Progenitor cell of endocrine pancreas (in vitro differentiated cells): Measurements from ENCODE around the gene LENG8. TPM values are rescaled to one million over a fixed set of nuclear protein-coding genes. Genes with fewer than 3 reads are reported as not detected.

ENCODE experiments used
- DNase-seq: peaks from one replicate; pipeline ENCODE4 v3.0.0; 2021; ENCODE audit warnings: low spot score; ENCODE audit not compliant: unreplicated experiment
- H3K27ac Mint-ChIP-seq: 2 replicates; pipeline ENCODE4 v1.8.0; 2021; ENCODE audit warnings: mild to moderate bottlenecking, moderate library complexity, mixed read lengths
- H3K27me3 Mint-ChIP-seq: 2 replicates; pipeline ENCODE4 v1.8.0; 2021; ENCODE audit warnings: mixed read lengths
- H3K36me3 Mint-ChIP-seq: 2 replicates; pipeline ENCODE4 v1.8.0; 2022; ENCODE audit warnings: mixed read lengths; ENCODE audit not compliant: insufficient read depth
- H3K4me1 Mint-ChIP-seq: 2 replicates; pipeline ENCODE4 v1.8.0; 2021; ENCODE audit warnings: low read depth, mixed read lengths
- H3K4me3 Mint-ChIP-seq: 2 replicates; pipeline ENCODE4 v1.8.0; 2021; ENCODE audit warnings: low read depth, mild to moderate bottlenecking, moderate library complexity, mixed read lengths
- H3K9me3 Mint-ChIP-seq: 2 replicates; pipeline ENCODE4 v1.8.0; 2021; ENCODE audit warnings: low read depth, mixed read lengths
- total RNA-seq: library from RNA; stranded (reverse); gene quantifications from 2 replicates; pipeline ENCODE4 v1.2.1, GENCODE V29; 2021
- TF ChIP-seq, protein P1 (sequence below): fragments of 200-600 bp; sonication (generic); IDR thresholded peaks from one replicate; pipeline ENCODE4 v1.5.0; 2021; ENCODE audit warnings: antibody characterized with exemption, mild to moderate bottlenecking; ENCODE audit not compliant: unreplicated experiment

The LENG8 gene
- total RNA-seq, 1 donor from 2014 or later = 210 TPM

DNA sequence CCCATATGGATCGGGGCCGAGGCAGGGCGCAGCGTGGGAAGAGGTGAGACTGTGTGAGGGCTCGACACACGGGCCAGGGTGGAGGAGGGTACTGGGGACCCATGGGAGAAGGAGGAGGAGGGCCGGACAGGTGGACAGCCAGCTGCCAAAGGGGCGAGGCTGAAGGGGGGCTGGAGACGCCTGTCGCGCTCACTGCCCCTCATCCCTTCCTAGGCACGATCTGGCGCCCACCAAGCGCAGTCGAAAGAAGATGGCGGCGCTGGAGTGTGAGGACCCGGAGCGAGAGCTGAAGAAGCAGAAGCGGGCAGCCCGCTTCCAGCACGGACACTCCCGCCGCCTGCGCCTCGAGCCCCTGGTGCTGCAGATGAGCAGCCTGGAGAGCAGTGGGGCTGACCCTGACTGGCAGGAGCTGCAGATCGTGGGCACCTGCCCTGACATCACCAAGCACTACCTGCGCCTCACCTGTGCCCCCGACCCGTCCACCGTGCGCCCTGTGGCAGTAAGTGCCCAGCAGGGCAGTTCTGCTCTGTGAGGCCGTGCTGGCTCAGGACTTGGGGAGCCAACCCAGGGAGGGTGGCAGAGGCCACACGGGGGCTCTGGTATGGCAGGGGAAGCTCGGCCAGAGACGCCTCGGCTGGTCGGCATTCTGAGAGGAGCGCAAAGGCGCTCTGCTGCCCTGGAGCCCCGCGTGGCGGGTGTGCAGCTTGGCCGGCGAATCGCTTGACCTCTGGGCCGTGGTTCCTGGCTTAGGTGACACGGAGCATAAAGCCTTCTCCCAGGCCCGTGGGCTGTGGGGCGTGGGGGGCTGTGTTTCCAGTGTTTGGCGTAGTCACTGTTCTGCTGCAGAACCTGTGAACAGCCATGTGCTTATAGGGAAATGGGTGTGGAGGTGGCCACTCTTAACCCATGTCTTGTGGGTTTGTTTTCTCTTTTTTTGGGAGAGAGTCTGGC, 7.7 kb downstream of the LENG8 start:
- H3K9me3 Mint-ChIP-seq = no peaks in the 10 kb centered on the region
- no peak overlapping the region for H3K27ac Mint-ChIP-seq
- H3K36me3 Mint-ChIP-seq = peaks cover 23% of the 10 kb centered on the region
- TF ChIP-seq, protein P1, sequence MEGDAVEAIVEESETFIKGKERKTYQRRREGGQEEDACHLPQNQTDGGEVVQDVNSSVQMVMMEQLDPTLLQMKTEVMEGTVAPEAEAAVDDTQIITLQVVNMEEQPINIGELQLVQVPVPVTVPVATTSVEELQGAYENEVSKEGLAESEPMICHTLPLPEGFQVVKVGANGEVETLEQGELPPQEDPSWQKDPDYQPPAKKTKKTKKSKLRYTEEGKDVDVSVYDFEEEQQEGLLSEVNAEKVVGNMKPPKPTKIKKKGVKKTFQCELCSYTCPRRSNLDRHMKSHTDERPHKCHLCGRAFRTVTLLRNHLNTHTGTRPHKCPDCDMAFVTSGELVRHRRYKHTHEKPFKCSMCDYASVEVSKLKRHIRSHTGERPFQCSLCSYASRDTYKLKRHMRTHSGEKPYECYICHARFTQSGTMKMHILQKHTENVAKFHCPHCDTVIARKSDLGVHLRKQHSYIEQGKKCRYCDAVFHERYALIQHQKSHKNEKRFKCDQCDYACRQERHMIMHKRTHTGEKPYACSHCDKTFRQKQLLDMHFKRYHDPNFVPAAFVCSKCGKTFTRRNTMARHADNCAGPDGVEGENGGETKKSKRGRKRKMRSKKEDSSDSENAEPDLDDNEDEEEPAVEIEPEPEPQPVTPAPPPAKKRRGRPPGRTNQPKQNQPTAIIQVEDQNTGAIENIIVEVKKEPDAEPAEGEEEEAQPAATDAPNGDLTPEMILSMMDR = no peak
- no peak overlapping the region for H3K4me3 Mint-ChIP-seq
- H3K27me3 Mint-ChIP-seq = no peaks in the 10 kb centered on the region
- DNase-seq = no peak
- no peaks in the 10 kb centered on the region for H3K4me1 Mint-ChIP-seq

DNA sequence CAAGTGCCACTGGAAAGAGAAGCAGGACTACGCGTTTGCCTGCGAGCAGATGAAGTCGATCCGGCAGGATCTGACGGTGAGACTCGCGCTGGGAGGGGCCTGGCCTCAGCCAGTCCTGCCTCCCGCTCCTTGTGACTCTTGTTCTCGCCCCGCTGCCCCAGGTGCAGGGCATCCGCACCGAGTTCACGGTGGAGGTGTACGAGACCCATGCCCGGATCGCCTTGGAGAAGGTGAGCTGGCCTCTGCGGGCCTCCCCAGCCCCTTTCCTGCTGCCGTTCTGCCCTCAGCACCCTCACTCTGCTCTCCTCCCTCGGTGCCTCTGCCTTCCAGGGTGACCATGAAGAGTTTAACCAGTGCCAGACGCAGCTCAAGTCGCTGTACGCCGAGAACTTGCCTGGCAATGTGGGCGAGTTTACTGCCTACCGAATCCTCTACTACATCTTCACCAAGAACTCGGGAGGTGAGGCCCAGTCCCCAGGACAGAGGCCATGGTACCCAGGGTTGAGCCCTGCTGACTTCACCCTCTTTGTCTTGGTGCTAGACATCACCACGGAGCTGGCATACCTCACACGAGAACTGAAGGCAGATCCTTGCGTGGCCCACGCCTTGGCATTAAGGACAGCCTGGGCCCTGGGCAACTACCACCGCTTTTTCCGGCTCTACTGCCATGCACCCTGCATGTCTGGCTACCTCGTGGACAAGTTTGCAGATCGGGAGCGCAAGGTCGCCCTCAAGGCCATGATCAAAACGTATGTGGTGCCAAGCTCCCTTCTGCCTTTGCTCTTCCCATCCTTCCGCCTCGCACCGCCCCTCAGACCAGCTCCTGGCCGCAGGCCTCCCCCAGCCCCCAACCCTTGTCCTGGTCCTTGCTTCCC, 9.0 kb downstream of the LENG8 start:
- TF ChIP-seq, protein P1 = no peak
- Mint-ChIP-seq H3K4me1 (no peaks in the 10 kb centered on the region), H3K27me3 (no peaks in the 10 kb centered on the region), H3K4me3 (no peak overlapping the region), H3K36me3 (peaks cover 23% of the 10 kb centered on the region), H3K27ac (no peak overlapping the region), H3K9me3 (no peaks in the 10 kb centered on the region)
- DNase-seq = no peak

DNA sequence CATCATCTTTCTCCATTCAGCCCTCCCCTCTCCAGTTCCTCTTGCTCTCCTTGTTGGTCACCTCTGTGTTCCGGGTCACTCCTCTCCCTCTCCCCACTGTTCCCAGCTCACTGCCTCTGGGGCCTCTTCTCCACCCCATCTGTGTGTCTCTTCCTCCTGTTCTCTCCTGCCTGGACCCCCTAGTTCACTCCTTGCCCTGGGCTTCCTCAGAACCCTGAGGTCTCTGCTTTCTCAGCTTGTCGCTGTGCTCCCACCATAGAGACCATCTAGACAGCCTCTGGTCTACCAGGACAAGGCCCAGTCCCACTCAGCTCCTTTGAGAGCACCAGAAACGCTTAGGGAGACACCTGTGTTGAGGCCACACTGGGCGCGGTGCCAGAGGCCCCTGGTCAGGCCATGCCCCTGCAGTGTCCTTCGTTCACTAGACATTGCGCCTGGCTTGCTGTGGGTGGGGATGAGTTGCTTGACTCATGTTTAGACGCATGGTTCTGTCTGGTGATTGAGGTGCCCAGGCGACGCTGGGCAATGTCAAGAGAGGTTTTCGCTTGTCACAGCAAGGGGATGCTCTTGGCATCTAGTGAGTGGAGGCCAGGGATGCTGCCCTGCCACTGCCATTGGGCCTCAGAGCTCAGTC, 9.8 kb downstream of the LENG8 start:
- H3K4me3 Mint-ChIP-seq = peak overlapping the region; percentile 35
- H3K9me3 Mint-ChIP-seq = no peaks in the 10 kb centered on the region

DNA sequence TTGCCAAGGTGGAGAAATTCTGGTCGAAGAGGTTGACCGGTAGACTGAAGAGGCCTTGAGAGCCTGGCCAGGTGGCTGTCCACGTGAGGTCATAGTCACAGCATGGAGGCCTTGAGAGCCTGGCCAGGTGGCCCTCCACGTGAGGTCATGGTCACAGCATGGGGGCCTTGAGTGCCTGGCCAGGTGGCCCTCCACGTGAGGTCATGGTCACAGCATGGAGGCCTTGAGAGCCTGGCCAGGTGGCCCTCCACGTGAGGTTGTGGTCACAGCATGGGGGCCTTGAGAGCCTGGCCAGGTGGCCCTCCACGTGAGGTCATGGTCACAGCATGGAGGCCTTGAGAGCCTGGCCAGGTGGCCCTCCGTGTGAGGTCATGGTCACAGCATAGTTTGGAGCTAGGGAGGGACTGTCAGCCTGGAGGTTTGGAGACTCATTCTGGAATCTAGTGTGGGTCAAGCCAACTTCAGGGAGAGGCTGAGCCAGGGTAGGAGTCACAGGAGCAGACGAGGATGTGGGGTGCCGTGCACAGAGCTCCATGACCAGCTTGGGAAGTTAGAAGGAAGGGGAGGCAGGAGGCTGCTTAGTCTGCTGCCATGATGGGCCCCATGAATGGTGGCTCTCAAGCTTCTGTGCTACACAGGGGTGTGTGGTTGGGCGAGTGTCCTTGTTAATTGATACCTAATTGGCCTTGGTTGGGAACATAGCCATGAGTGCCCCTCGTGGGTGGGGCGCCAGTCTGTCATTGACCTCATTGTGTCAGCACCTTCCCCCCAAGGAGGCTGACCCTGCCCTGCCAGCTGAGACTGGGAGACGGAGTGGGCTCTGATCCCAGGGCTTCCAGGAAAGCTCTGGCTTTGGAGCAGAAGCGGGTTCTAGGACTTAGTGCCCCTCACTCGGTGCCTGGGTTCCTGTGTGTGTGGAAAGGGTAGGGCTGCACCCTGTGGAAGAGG, 10.6 kb downstream of the LENG8 start:
- peaks cover 8% of the 10 kb centered on the region for H3K27me3 Mint-ChIP-seq
- TF ChIP-seq, protein P1 = no peak
- H3K4me3 Mint-ChIP-seq = peak overlapping the region; percentile 35
- peaks cover 21% of the 10 kb centered on the region for H3K36me3 Mint-ChIP-seq
- H3K4me1 Mint-ChIP-seq = peaks cover 7% of the 10 kb centered on the region
- H3K27ac Mint-ChIP-seq = peak overlapping the region; percentile 74
- H3K9me3 Mint-ChIP-seq = no peaks in the 10 kb centered on the region
- DNase-seq = no peak

More for the DNA sequence above, 9.8 kb downstream of the LENG8 start:
- Mint-ChIP-seq H3K36me3 (peaks cover 21% of the 10 kb centered on the region), H3K27ac (peak overlapping the region; percentile 74), H3K27me3 (peaks cover 2% of the 10 kb centered on the region), H3K4me1 (peaks cover 1% of the 10 kb centered on the region)
- TF ChIP-seq, protein P1 = no peak
- no peak for DNase-seq
